OCI-LY3 (cell line): ENCODE results near the gene AFAP1.

ENCODE experiments used
- H2AFZ ChIP-seq: fragments of 200-600, 300-600 bp; shearing (Covaris generic); 2 replicates; pipeline ENCODE4 v1.6.0; 2014; ENCODE audit warnings: antibody characterized with exemption, low read depth, low read length
- H3K27ac ChIP-seq: fragments of 200-600, 300-600 bp; sonication (generic); 2 replicates; pipeline ENCODE4 v1.5.1; 2014; ENCODE audit warnings: mild to moderate bottlenecking, low read length, moderate library complexity, mixed read lengths
- H3K27me3 ChIP-seq: fragments of 200-600, 300-600 bp; sonication (generic); 2 replicates; pipeline ENCODE4 v1.6.1; 2014; ENCODE audit warnings: low read depth, low read length, mixed read lengths
- H3K36me3 ChIP-seq: fragments of 200-600, 300-600 bp; sonication (generic); replicated peaks from 2 replicates; pipeline ENCODE3; 2014; ENCODE audit warnings: low read depth, low read length, mixed read lengths
- H3K4me1 ChIP-seq: fragments of 300-600, 200-600 bp; sonication (generic); 2 replicates; pipeline ENCODE4 v1.6.1; 2014; ENCODE audit warnings: low read length, mixed read lengths
- H3K4me2 ChIP-seq: fragments of 200-600, 300-600 bp; sonication (generic); 2 replicates; pipeline ENCODE4 v1.6.1; 2014; ENCODE audit warnings: low read length, mixed read lengths
- H3K4me3 ChIP-seq: fragments of 300-600, 200-600 bp; sonication (generic); 2 replicates; pipeline ENCODE4 v1.5.1; 2014; ENCODE audit warnings: antibody characterized with exemption, mild to moderate bottlenecking, low read length, moderate library complexity
- H3K79me2 ChIP-seq: fragments of 300-600, 200-600 bp; shearing (Covaris generic); 2 replicates; pipeline ENCODE4 v1.6.1; 2014; ENCODE audit warnings: mild to moderate bottlenecking, low read length, mixed read lengths
- H3K9ac ChIP-seq: fragments of 300-600, 200-600 bp; shearing (Covaris generic); 2 replicates; pipeline ENCODE4 v1.6.0; 2014; ENCODE audit warnings: mild to moderate bottlenecking, low read length, moderate library complexity
- H3K9me3 ChIP-seq: fragments of 200-600, 300-600 bp; shearing (Covaris generic); 2 replicates; pipeline ENCODE4 v1.6.1; 2014; ENCODE audit warnings: low read length, mixed read lengths; ENCODE audit not compliant: insufficient read depth
- H4K20me1 ChIP-seq: fragments of 200-600, 300-600 bp; sonication (generic); 2 replicates; pipeline ENCODE4 v1.6.1; 2016; ENCODE audit warnings: low read length, mixed read lengths; ENCODE audit not compliant: insufficient read depth
- EZH2phosphoT487 ChIP-seq: fragments of 200-600 bp; shearing (Covaris generic); IDR thresholded peaks from 2 replicates; pipeline ENCODE4 v1.6.1; 2018; ENCODE audit warnings: antibody characterized with exemption, mixed run types, low read depth
- TF ChIP-seq, protein P1 (sequence below): fragments of 200-600, 300-600 bp; sonication (generic); IDR thresholded peaks from 2 replicates; pipeline ENCODE4 v1.5.1; 2014; ENCODE audit warnings: antibody characterized with exemption, low read length, low read depth

The AFAP1 gene

GRCh38 chr4:7841894-7842293, 97.8 kb downstream of the AFAP1 start:
- H3K9me3 ChIP-seq = no peaks in the 10 kb centered on the region
- peaks cover 6% of the 10 kb centered on the region; the same call in 1 of the 2 replicates for H3K27me3 ChIP-seq
- H3K27ac ChIP-seq = no peak overlapping the region
- TF ChIP-seq EZH2phosphoT487 = no peak
- TF ChIP-seq, protein P1, sequence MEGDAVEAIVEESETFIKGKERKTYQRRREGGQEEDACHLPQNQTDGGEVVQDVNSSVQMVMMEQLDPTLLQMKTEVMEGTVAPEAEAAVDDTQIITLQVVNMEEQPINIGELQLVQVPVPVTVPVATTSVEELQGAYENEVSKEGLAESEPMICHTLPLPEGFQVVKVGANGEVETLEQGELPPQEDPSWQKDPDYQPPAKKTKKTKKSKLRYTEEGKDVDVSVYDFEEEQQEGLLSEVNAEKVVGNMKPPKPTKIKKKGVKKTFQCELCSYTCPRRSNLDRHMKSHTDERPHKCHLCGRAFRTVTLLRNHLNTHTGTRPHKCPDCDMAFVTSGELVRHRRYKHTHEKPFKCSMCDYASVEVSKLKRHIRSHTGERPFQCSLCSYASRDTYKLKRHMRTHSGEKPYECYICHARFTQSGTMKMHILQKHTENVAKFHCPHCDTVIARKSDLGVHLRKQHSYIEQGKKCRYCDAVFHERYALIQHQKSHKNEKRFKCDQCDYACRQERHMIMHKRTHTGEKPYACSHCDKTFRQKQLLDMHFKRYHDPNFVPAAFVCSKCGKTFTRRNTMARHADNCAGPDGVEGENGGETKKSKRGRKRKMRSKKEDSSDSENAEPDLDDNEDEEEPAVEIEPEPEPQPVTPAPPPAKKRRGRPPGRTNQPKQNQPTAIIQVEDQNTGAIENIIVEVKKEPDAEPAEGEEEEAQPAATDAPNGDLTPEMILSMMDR = no peak
- H3K4me2 ChIP-seq = no peak overlapping the region
- no peaks in the 10 kb centered on the region for H3K36me3 ChIP-seq
- H3K9ac ChIP-seq = no peak overlapping the region
- no peak overlapping the region for H2AFZ ChIP-seq
- H4K20me1 ChIP-seq = no peaks in the 10 kb centered on the region
- H3K4me3 ChIP-seq = no peak overlapping the region
- no peaks in the 10 kb centered on the region for H3K4me1 ChIP-seq
- H3K79me2 ChIP-seq = no peaks in the 10 kb centered on the region

- Histone ChIP-seq H3K79me2 (no peaks in the 10 kb centered on the region), H3K4me1 (no peaks in the 10 kb centered on the region), H3K27ac (no peak overlapping the region), H4K20me1 (no peaks in the 10 kb centered on the region), H3K9ac (no peak overlapping the region), H2AFZ (no peak overlapping the region), H3K4me2 (no peak overlapping the region), H3K36me3 (no peaks in the 10 kb centered on the region), H3K9me3 (no peaks in the 10 kb centered on the region), H3K27me3 (peaks cover 6% of the 10 kb centered on the region; the same call in 1 of the 2 replicates), H3K4me3 (no peak overlapping the region)
- TF ChIP-seq, protein P1 = no peak
- TF ChIP-seq EZH2phosphoT487 = no peak
Measured at GRCh38 chr4:7841071-7841470, 98.6 kb downstream of the AFAP1 start.

GRCh38 chr4:7839856-7840255, 99.8 kb downstream of the AFAP1 start:
- H3K27me3 ChIP-seq = peaks cover 6% of the 10 kb centered on the region; the same call in 1 of the 2 replicates
- no peak overlapping the region for H2AFZ ChIP-seq
- no peaks in the 10 kb centered on the region for H3K36me3 ChIP-seq
- no peaks in the 10 kb centered on the region for H3K4me1 ChIP-seq
- TF ChIP-seq, protein P1 = no peak
- TF ChIP-seq EZH2phosphoT487 = no peak
- no peak overlapping the region for H3K4me2 ChIP-seq
- no peaks in the 10 kb centered on the region for H3K9me3 ChIP-seq
- H3K4me3 ChIP-seq = no peak overlapping the region
- H4K20me1 ChIP-seq = no peaks in the 10 kb centered on the region
- H3K27ac ChIP-seq = no peak overlapping the region
- H3K9ac ChIP-seq = no peak overlapping the region
- H3K79me2 ChIP-seq = no peaks in the 10 kb centered on the region

- no peaks in the 10 kb centered on the region for H4K20me1 ChIP-seq
- no peak overlapping the region for H3K27ac ChIP-seq
- TF ChIP-seq, protein P1 = no peak
- TF ChIP-seq EZH2phosphoT487 = no peak
- no peak overlapping the region for H3K4me2 ChIP-seq
- H3K36me3 ChIP-seq = no peaks in the 10 kb centered on the region
- H3K4me1 ChIP-seq = no peaks in the 10 kb centered on the region
- no peak overlapping the region for H3K4me3 ChIP-seq
- no peak overlapping the region for H2AFZ ChIP-seq
- H3K9ac ChIP-seq = no peak overlapping the region
- H3K79me2 ChIP-seq = no peaks in the 10 kb centered on the region
- peaks cover 6% of the 10 kb centered on the region; the same call in 1 of the 2 replicates for H3K27me3 ChIP-seq
- no peaks in the 10 kb centered on the region for H3K9me3 ChIP-seq
Measured at GRCh38 chr4:7838136-7838782, 101.4 kb downstream of the AFAP1 start.
